Liver (tissue), 9 donors: Measurements from ENCODE around the gene CD101. TPM values are rescaled to one million over a fixed set of nuclear protein-coding genes. Genes with fewer than 3 reads are reported as not detected.

Experiments
- DNase-seq: peaks from one replicate; pipeline ENCODE4 v3.0.0-alpha.2; 2017; ENCODE audit warnings: low spot score
- H3K27ac ChIP-seq, 2 donors: one replicate each; pipeline ENCODE4 v1.7.0; 2013; ENCODE audit warnings: inconsistent platforms in 2 of 2, low read length in 2 of 2, control low read depth in 1 of 2, low read depth in 1 of 2, mild to moderate bottlenecking in 1 of 2
- H3K27me3 ChIP-seq, 4 donors: one replicate each; pipeline versions ENCODE4 v1.6.1 to v1.7.0; 2013; ENCODE audit warnings: low read length in 3 of 4, inconsistent platforms in 1 of 4, mild to moderate bottlenecking in 1 of 4, moderate library complexity in 1 of 4; ENCODE audit not compliant: control insufficient read depth in 4 of 4, insufficient read depth in 4 of 4
- H3K36me3 ChIP-seq, 4 donors: one replicate each; pipeline versions ENCODE4 v1.6.1 to v1.7.0; 2013; ENCODE audit warnings: low read length in 3 of 4, mild to moderate bottlenecking in 3 of 4, low read depth in 1 of 4, moderate library complexity in 1 of 4; ENCODE audit not compliant: control insufficient read depth in 4 of 4, insufficient read depth in 3 of 4
- H3K4me1 ChIP-seq, 4 donors: one replicate each; pipeline versions ENCODE4 v1.6.1 to v1.7.0; 2013; ENCODE audit warnings: low read length in 3 of 4, mild to moderate bottlenecking in 3 of 4, moderate library complexity in 1 of 4; ENCODE audit not compliant: control insufficient read depth in 4 of 4, insufficient read depth in 4 of 4
- H3K4me3 ChIP-seq, 3 donors: one replicate each; pipeline versions ENCODE4 v1.6.1 to v1.7.0; 2013; ENCODE audit warnings: low read length in 3 of 3, control low read depth in 1 of 3, low read depth in 1 of 3, mild to moderate bottlenecking in 1 of 3
- H3K9ac ChIP-seq, 2 donors: one replicate each; pipeline ENCODE4 v1.7.0; 2013; ENCODE audit warnings: low read length in 2 of 2, mild to moderate bottlenecking in 2 of 2, moderate library complexity in 2 of 2, control low read depth in 1 of 2, low read depth in 1 of 2
- H3K9me3 ChIP-seq, 4 donors: one replicate each; pipeline versions ENCODE4 v1.6.1 to v1.7.0; 2013; ENCODE audit warnings: low read length in 3 of 4; ENCODE audit not compliant: control insufficient read depth in 4 of 4
- EGR1 ChIP-seq, 2 donors: IDR thresholded peaks; 2 replicates each; pipeline ENCODE4 v1.6.1; 2016 to 2018; ENCODE audit warnings: antibody characterized with exemption in 2 of 2, low read depth in 2 of 2
- FOXA1 ChIP-seq: IDR thresholded peaks from 2 replicates; pipeline ENCODE4 v1.6.1; 2016; ENCODE audit warnings: antibody characterized with exemption
- FOXA2 ChIP-seq: IDR thresholded peaks from 2 replicates; pipeline ENCODE4 v1.6.1; 2016; ENCODE audit warnings: antibody characterized with exemption
- GABPA ChIP-seq, 2 donors: IDR thresholded peaks in 1 of 2; conservative IDR thresholded peaks in 1 of 2; 2 replicates each; pipeline ENCODE4 v1.6.1; 2016; ENCODE audit warnings: antibody characterized with exemption in 2 of 2, mild to moderate bottlenecking in 1 of 2, moderate library complexity in 1 of 2
- JUND ChIP-seq, 2 donors: IDR thresholded peaks; 2 replicates each; pipeline ENCODE4 v1.6.1; 2016; ENCODE audit warnings: antibody characterized with exemption in 2 of 2
- NR2F2 ChIP-seq: IDR thresholded peaks from 2 replicates; pipeline ENCODE4 v1.6.1; 2016; ENCODE audit warnings: antibody characterized with exemption
- RAD21 ChIP-seq, 2 donors: IDR thresholded peaks; 2 replicates each; pipeline ENCODE4 v1.6.1; 2016; ENCODE audit warnings: antibody characterized with exemption in 2 of 2, mild to moderate bottlenecking in 2 of 2
- RXRA ChIP-seq, 2 donors: IDR thresholded peaks; 2 replicates each; pipeline ENCODE4 v1.6.1; 2017 to 2018; ENCODE audit warnings: antibody characterized with exemption in 2 of 2, mild to moderate bottlenecking in 1 of 2
- SP1 ChIP-seq: IDR thresholded peaks from 2 replicates; pipeline ENCODE4 v1.6.1; 2018; ENCODE audit warnings: antibody characterized with exemption, mild to moderate bottlenecking
- TAF1 ChIP-seq: conservative IDR thresholded peaks from 2 replicates; pipeline ENCODE4 v1.6.1; 2016; ENCODE audit warnings: antibody characterized with exemption, mild to moderate bottlenecking
- whole genome bisulfite sequencing: extraction: QIAGEN DNeasy Blood & Tissue Kit; methylation state at CpG from one replicate; pipeline ENCODE4 v1.1.7; 2013; 5-methylcytosine and 5-hydroxymethylcytosine counted together
- polyA plus RNA-seq, 2 donors: library from polyadenylated mRNA; stranded (reverse) in 1 of 2; unstranded in 1 of 2; fragments of 200-250 nt in 1 of 2; fragments of >200 nt in 1 of 2; fragmentation: Nextera tagmentation in 1 of 2; extraction: Ambion mirVana in 1 of 2; gene quantifications; one replicate each; pipeline versions ENCODE4 v1.2.1 to v1.2.3, GENCODE V29; 2013 to 2015
- total RNA-seq, 2 donors: library from RNA; depleted of rRNA; stranded (reverse); fragments of >200 nt; gene quantifications; one replicate each; pipeline ENCODE4 v1.2.3, GENCODE V29; 2014
- TF ChIP-seq, protein P1 (sequence below): fragments of 150-350 bp; IDR thresholded peaks from 2 replicates; pipeline ENCODE4 v1.5.1; 2017; ENCODE audit warnings: improper control_type of control experiment, low read depth, low read length; ENCODE audit not compliant: missing input control
- TF ChIP-seq, protein P2 (sequence below): IDR thresholded peaks from 2 replicates; pipeline ENCODE4 v1.6.1; 2016; ENCODE audit warnings: antibody characterized with exemption, mild to moderate bottlenecking
- TF ChIP-seq, protein P3 (sequence below): IDR thresholded peaks from 2 replicates; pipeline ENCODE4 v1.6.1; 2016; ENCODE audit warnings: antibody characterized with exemption
- TF ChIP-seq, protein P4 (sequence below): IDR thresholded peaks from 2 replicates; pipeline ENCODE4 v1.6.1; 2016; ENCODE audit warnings: antibody characterized with exemption
- TF ChIP-seq, protein P5 (sequence below): IDR thresholded peaks from 2 replicates; pipeline ENCODE4 v1.6.1; 2016; ENCODE audit warnings: antibody characterized with exemption
- donor health status: healthy.
- donor health status: healthy.
- donor health status: healthy.
- donor health status: healthy.
- donor health status: healthy.

Gene CD101
- total and polyA plus RNA-seq, 4 donors = 0.24 to 2.0 (median 0.65) TPM

DNA sequence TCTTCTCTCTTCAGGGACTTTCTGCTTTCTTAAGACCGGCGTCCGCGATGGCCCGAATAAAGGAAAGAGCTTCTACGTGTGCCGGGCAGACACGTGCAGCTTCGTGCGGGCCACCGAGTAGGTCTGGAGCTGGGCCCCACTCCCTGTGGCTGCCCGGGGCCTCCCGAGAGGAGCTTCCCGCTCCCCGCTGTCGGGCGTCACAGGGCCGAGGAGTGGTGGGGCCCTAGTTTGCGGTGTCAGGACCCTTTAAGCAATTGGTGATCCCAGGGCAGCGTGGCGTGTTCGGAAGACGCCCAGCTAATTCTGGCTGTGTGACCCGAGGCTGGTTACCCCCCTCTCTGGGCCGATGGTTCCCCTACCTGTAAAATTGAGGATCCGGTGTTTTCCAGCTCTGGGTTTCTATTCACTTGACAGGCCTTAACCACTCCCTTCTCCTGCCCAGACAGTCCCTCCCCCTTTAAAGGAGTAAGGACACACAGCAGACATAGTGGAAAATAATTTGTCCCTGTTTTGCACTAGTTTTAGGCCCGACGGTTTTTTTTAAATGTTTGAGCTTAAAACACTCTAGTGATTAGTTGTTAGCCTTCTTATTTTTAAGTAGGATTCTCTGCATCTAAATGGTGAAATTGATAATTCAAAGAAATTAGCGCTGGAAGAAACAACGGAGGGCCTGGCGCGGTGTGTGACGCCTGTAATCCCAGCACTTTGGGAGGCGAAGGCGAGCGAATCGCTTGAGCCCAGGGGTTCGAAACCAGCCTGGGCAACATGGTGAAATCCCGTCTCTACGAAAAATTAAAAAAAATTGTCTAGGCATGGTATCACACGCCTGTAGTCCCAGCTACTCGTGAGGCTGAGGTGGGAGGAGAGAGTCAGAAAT, 59.1 kb downstream of the CD101 start (continued):
- TF ChIP-seq, protein P1, sequence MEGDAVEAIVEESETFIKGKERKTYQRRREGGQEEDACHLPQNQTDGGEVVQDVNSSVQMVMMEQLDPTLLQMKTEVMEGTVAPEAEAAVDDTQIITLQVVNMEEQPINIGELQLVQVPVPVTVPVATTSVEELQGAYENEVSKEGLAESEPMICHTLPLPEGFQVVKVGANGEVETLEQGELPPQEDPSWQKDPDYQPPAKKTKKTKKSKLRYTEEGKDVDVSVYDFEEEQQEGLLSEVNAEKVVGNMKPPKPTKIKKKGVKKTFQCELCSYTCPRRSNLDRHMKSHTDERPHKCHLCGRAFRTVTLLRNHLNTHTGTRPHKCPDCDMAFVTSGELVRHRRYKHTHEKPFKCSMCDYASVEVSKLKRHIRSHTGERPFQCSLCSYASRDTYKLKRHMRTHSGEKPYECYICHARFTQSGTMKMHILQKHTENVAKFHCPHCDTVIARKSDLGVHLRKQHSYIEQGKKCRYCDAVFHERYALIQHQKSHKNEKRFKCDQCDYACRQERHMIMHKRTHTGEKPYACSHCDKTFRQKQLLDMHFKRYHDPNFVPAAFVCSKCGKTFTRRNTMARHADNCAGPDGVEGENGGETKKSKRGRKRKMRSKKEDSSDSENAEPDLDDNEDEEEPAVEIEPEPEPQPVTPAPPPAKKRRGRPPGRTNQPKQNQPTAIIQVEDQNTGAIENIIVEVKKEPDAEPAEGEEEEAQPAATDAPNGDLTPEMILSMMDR = no peak
- TF ChIP-seq GABPA (IDR thresholded peaks at IDR 0.05 in 1 of 2, conservative IDR thresholded peaks at IDR 0.05 in 1 of 2) = no peak

DNA sequence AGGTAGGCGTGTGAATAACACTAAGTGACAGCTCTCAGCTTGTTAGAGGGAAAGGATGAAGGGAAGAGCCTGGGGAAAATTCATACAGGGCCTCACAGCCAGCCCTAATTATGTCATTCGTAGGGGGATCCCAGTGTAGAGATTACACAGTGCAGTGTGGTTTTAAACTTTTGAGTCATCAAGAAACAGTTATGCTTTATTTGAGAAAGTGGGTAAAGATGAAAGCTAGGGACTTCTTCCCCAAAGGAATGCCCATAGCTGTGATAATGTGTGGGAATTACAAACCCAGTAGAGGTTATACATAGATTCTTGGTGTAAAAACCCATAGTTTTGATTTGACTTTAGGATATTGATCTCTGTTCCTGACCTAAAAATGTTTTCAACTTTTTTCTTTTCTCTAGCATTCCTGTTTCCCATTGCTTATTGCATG, 60.4 kb downstream of the CD101 start:
- no peak overlapping the region for H3K9ac ChIP-seq
- 89% methylated on average over 2 of the region's 2 CpGs for WGBS
- H3K27me3 ChIP-seq = no peaks in the 10 kb centered on the region
- H3K4me3 ChIP-seq = no peak overlapping the region
- H3K36me3 ChIP-seq = no peaks in the 10 kb centered on the region
- no peak for TF ChIP-seq RXRA (IDR thresholded peaks at IDR 0.05)
- TF ChIP-seq, protein P1 = no peak
- TF ChIP-seq TAF1 = no peak
- no peak for TF ChIP-seq FOXA2
- TF ChIP-seq NR2F2 = no peak
- no peak for TF ChIP-seq RAD21 (IDR thresholded peaks at IDR 0.05)
- TF ChIP-seq, protein P2, sequence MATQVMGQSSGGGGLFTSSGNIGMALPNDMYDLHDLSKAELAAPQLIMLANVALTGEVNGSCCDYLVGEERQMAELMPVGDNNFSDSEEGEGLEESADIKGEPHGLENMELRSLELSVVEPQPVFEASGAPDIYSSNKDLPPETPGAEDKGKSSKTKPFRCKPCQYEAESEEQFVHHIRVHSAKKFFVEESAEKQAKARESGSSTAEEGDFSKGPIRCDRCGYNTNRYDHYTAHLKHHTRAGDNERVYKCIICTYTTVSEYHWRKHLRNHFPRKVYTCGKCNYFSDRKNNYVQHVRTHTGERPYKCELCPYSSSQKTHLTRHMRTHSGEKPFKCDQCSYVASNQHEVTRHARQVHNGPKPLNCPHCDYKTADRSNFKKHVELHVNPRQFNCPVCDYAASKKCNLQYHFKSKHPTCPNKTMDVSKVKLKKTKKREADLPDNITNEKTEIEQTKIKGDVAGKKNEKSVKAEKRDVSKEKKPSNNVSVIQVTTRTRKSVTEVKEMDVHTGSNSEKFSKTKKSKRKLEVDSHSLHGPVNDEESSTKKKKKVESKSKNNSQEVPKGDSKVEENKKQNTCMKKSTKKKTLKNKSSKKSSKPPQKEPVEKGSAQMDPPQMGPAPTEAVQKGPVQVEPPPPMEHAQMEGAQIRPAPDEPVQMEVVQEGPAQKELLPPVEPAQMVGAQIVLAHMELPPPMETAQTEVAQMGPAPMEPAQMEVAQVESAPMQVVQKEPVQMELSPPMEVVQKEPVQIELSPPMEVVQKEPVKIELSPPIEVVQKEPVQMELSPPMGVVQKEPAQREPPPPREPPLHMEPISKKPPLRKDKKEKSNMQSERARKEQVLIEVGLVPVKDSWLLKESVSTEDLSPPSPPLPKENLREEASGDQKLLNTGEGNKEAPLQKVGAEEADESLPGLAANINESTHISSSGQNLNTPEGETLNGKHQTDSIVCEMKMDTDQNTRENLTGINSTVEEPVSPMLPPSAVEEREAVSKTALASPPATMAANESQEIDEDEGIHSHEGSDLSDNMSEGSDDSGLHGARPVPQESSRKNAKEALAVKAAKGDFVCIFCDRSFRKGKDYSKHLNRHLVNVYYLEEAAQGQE = no peak
- TF ChIP-seq EGR1 (IDR thresholded peaks at IDR 0.05; ENCODE audit: low read depth in 2 of 2) = no peak
- TF ChIP-seq GABPA (IDR thresholded peaks at IDR 0.05 in 1 of 2, conservative IDR thresholded peaks at IDR 0.05 in 1 of 2) = no peak
- TF ChIP-seq FOXA1 = no peak
- TF ChIP-seq, protein P3, sequence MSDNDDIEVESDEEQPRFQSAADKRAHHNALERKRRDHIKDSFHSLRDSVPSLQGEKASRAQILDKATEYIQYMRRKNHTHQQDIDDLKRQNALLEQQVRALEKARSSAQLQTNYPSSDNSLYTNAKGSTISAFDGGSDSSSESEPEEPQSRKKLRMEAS = no peak
- TF ChIP-seq SP1 = no peak
- TF ChIP-seq, protein P4, sequence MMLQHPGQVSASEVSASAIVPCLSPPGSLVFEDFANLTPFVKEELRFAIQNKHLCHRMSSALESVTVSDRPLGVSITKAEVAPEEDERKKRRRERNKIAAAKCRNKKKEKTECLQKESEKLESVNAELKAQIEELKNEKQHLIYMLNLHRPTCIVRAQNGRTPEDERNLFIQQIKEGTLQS = no peak
- TF ChIP-seq JUND (IDR thresholded peaks at IDR 0.05) = no peak
- TF ChIP-seq, protein P5, sequence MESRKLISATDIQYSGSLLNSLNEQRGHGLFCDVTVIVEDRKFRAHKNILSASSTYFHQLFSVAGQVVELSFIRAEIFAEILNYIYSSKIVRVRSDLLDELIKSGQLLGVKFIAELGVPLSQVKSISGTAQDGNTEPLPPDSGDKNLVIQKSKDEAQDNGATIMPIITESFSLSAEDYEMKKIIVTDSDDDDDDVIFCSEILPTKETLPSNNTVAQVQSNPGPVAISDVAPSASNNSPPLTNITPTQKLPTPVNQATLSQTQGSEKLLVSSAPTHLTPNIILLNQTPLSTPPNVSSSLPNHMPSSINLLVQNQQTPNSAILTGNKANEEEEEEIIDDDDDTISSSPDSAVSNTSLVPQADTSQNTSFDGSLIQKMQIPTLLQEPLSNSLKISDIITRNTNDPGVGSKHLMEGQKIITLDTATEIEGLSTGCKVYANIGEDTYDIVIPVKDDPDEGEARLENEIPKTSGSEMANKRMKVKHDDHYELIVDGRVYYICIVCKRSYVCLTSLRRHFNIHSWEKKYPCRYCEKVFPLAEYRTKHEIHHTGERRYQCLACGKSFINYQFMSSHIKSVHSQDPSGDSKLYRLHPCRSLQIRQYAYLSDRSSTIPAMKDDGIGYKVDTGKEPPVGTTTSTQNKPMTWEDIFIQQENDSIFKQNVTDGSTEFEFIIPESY = no peak
- H3K4me1 ChIP-seq = peaks cover 2 to 16% (median 12%) of the 10 kb centered on the region in 4 donors
- no peaks in the 10 kb centered on the region for H3K9me3 ChIP-seq
- DNase-seq = no peak
- no peak overlapping the region for H3K27ac ChIP-seq
